ENCODE measurements around the gene C9orf153.
"Not testable (repeated sequence)": the region's sequence is repeated elsewhere in the genome, so short reads cannot be mapped to it uniquely, and the experiment has no call there.

Gene C9orf153

GRCh38 chr9:86262492-86262891 is 3.0 kb upstream of the C9orf153 start:
- DNase-seq = no peak

- DNase-seq = no peak
Observed at GRCh38 chr9:86257391-86257790, 2.1 kb downstream of the C9orf153 start.

GRCh38 chr9:86256653-86257052 is 2.8 kb downstream of the C9orf153 start:
- DNase-seq = no peak

GRCh38 chr9:86253577-86253976 is 5.9 kb downstream of the C9orf153 start:
- DNase-seq = no peak

- DNase-seq = no peak
Observed at GRCh38 chr9:86252870-86253269, 6.6 kb downstream of the C9orf153 start.

GRCh38 chr9:86250123-86250522 is 9.3 kb downstream of the C9orf153 start:
- no peak for DNase-seq

- no peak for DNase-seq
Observed at GRCh38 chr9:86248746-86249145, 10.7 kb downstream of the C9orf153 start.

- DNase-seq = no peak
Observed at GRCh38 chr9:86246752-86247161, 12.7 kb downstream of the C9orf153 start.

- no peak for DNase-seq
Observed at GRCh38 chr9:86242071-86242470, 17.4 kb downstream of the C9orf153 start.

GRCh38 chr9:86241216-86241615 is 18.2 kb downstream of the C9orf153 start:
- no peak for DNase-seq

- DNase-seq = no peak
Observed at GRCh38 chr9:86238861-86239770, 20.3 kb downstream of the C9orf153 start.

GRCh38 chr9:86230858-86231257 is 28.6 kb downstream of the C9orf153 start:
- no peak for DNase-seq

GRCh38 chr9:86222667-86223066 is 36.8 kb downstream of the C9orf153 start:
- DNase-seq = no peak

- no peak for DNase-seq
Observed at GRCh38 chr9:86219606-86220005, 39.9 kb downstream of the C9orf153 start.

- no peak for DNase-seq
Observed at GRCh38 chr9:86217076-86217755, 42.2 kb downstream of the C9orf153 start.

- DNase-seq = no peak
Observed at GRCh38 chr9:86207193-86207592, 52.3 kb downstream of the C9orf153 start.

- DNase-seq = no peak
Observed at GRCh38 chr9:86202338-86202882, 57.0 kb downstream of the C9orf153 start.

GRCh38 chr9:86201474-86202337 is 57.8 kb downstream of the C9orf153 start:
- DNase-seq = no peak

- DNase-seq = no peak
Observed at GRCh38 chr9:86200599-86201162, 58.8 kb downstream of the C9orf153 start.

GRCh38 chr9:86193088-86193487 is 66.4 kb downstream of the C9orf153 start:
- no peak for DNase-seq

- not testable (repeated sequence) for DNase-seq
Observed at GRCh38 chr9:86190700-86191099, 68.8 kb downstream of the C9orf153 start.

GRCh38 chr9:86187121-86187520 is 72.3 kb downstream of the C9orf153 start:
- DNase-seq = no peak

- DNase-seq = no peak
Observed at GRCh38 chr9:86186696-86187095, 72.8 kb downstream of the C9orf153 start.

Data from SIG-M5 (cell line).